ENCODE data around the gene UNK. TPM values are rescaled to one million over a fixed set of nuclear protein-coding genes. Genes with fewer than 3 reads are reported as not detected.

UNK gene
- total RNA-seq, 4 donors from 2014 or later = 30.2 to 53.4 (median 36.2) TPM

- Histone ChIP-seq H3K4me3 (no peak overlapping the region), H3K9me3 (no peaks in the 10 kb centered on the region), H3K4me1 (peaks cover 0 to 85% (median 23%) of the 10 kb centered on the region in 4 donors), H3K27ac (peak overlapping the region in 3 of 4 donors; percentile 13 to 79 (median 66)), H3K27me3 (no peaks in the 10 kb centered on the region), H3K36me3 (peaks cover 0 to 88% (median 52%) of the 10 kb centered on the region in 3 donors)
- no peak for DNase-seq (ENCODE audit: low spot score in 2 of 2)
- 82 to 87% methylated on average over 24 to 25 of the region's 25 CpGs for WGBS, 2 donors
- TF ChIP-seq POLR2A (IDR thresholded peaks at IDR 0.05) (no peak), EP300 (IDR thresholded peaks at IDR 0.05) (no peak), CTCF (IDR thresholded peaks at IDR 0.05) (no peak)
Measured at GRCh38 chr17:75847614-75848522, 63.3 kb downstream of the UNK start.

GRCh38 chr17:75848523-75849278, 64.1 kb downstream of the UNK start:
- peaks cover 0 to 80% (median 52%) of the 10 kb centered on the region in 3 donors for H3K36me3 ChIP-seq
- DNase-seq (ENCODE audit: low spot score in 2 of 2) = peak; percentile 67 to 85
- H3K4me1 ChIP-seq = peaks cover 0 to 94% (median 30%) of the 10 kb centered on the region in 4 donors

GRCh38 chr17:75849279-75849646, 64.7 kb downstream of the UNK start:
- peak overlapping the region in 3 of 4 donors; percentile 20 to 79 (median 65) for H3K27ac ChIP-seq
- H3K4me3 ChIP-seq = no peak overlapping the region
- H3K4me1 ChIP-seq = peaks cover 0 to 98% (median 33%) of the 10 kb centered on the region in 4 donors
- no peaks in the 10 kb centered on the region for H3K27me3 ChIP-seq
- no peaks in the 10 kb centered on the region for H3K9me3 ChIP-seq
- DNase-seq (ENCODE audit: low spot score in 2 of 2) = no peak
- TF ChIP-seq POLR2A (IDR thresholded peaks at IDR 0.05) (no peak), CTCF (IDR thresholded peaks at IDR 0.05) (no peak), EP300 (IDR thresholded peaks at IDR 0.05) (no peak)
- peaks cover 0 to 78% (median 52%) of the 10 kb centered on the region in 3 donors for H3K36me3 ChIP-seq
- 82% methylated on average over 11 of the region's 11 CpGs for WGBS, 2 donors

More at GRCh38 chr17:75848523-75849278, 64.1 kb downstream of the UNK start:
- no peaks in the 10 kb centered on the region for H3K9me3 ChIP-seq
- H3K4me3 ChIP-seq = no peak overlapping the region
- TF ChIP-seq EP300 (IDR thresholded peaks at IDR 0.05) (peak in 1 of 2 donors; percentile 23), POLR2A (IDR thresholded peaks at IDR 0.05) (no peak), CTCF (IDR thresholded peaks at IDR 0.05) (peak; percentile 40 to 70 (median 64))
- no peaks in the 10 kb centered on the region for H3K27me3 ChIP-seq
- 51 to 53% methylated on average over 16 of the region's 16 CpGs for WGBS, 2 donors
- H3K27ac ChIP-seq = peak overlapping the region in 3 of 4 donors; percentile 20 to 79 (median 65)

GRCh38 chr17:75849724-75850123, 65.1 kb downstream of the UNK start:
- peaks cover 0 to 97% (median 29%) of the 10 kb centered on the region in 4 donors for H3K4me1 ChIP-seq
- H3K4me3 ChIP-seq = no peak overlapping the region
- WGBS, 2 donors = 83 to 90% methylated on average over 9 of the region's 9 CpGs
- no peaks in the 10 kb centered on the region for H3K27me3 ChIP-seq
- H3K36me3 ChIP-seq = peaks cover 0 to 78% (median 52%) of the 10 kb centered on the region in 3 donors
- peak overlapping the region in 3 of 4 donors; percentile 20 to 79 (median 68) for H3K27ac ChIP-seq
- TF ChIP-seq POLR2A (IDR thresholded peaks at IDR 0.05) = no peak
- TF ChIP-seq CTCF (IDR thresholded peaks at IDR 0.05) = no peak
- TF ChIP-seq EP300 (IDR thresholded peaks at IDR 0.05) = no peak
- no peak for DNase-seq (ENCODE audit: low spot score in 2 of 2)
- no peaks in the 10 kb centered on the region for H3K9me3 ChIP-seq

Measured in tibial nerve (tissue), 4 donors.